ENCODE measurements around the gene ELF2.
"Not testable (repeated sequence)": the region's sequence is repeated elsewhere in the genome, so short reads cannot be mapped to it uniquely, and the experiment has no call there.

ELF2 gene

GRCh38 chr4:139170932-139171331 is 6.1 kb downstream of the ELF2 start:
- Histone ChIP-seq H3K36me3 (ENCODE audit: insufficient read depth, low read length) (no peaks in the 10 kb centered on the region), H3K4me1 (ENCODE audit: insufficient read depth, low read length) (peaks cover 29% of the 10 kb centered on the region), H3K9ac (ENCODE audit: low read depth, low read length) (no peak overlapping the region), H3K9me3 (ENCODE audit: control insufficient read depth, insufficient read depth, low read length) (no peaks in the 10 kb centered on the region)

GRCh38 chr4:139167774-139168444 is 9.1 kb downstream of the ELF2 start:
- no peaks in the 10 kb centered on the region for H3K9me3 ChIP-seq (ENCODE audit: control insufficient read depth, insufficient read depth, low read length)
- peaks cover 23% of the 10 kb centered on the region for H3K4me1 ChIP-seq (ENCODE audit: insufficient read depth, low read length)
- no peaks in the 10 kb centered on the region for H3K36me3 ChIP-seq (ENCODE audit: insufficient read depth, low read length)
- H3K9ac ChIP-seq (ENCODE audit: low read depth, low read length), result no peak overlapping the region

GRCh38 chr4:139164731-139165130 is 12.3 kb downstream of the ELF2 start:
- H3K4me1 ChIP-seq (ENCODE audit: insufficient read depth, low read length), result peaks cover 15% of the 10 kb centered on the region
- H3K9me3 ChIP-seq (ENCODE audit: control insufficient read depth, insufficient read depth, low read length), result no peaks in the 10 kb centered on the region
- no peaks in the 10 kb centered on the region for H3K36me3 ChIP-seq (ENCODE audit: insufficient read depth, low read length)
- H3K9ac ChIP-seq (ENCODE audit: low read depth, low read length), result no peak overlapping the region

GRCh38 chr4:139163806-139164206 is 13.2 kb downstream of the ELF2 start:
- H3K4me1 ChIP-seq (ENCODE audit: insufficient read depth, low read length), result peaks cover 16% of the 10 kb centered on the region
- H3K9me3 ChIP-seq (ENCODE audit: control insufficient read depth, insufficient read depth, low read length), result no peaks in the 10 kb centered on the region
- no peak overlapping the region for H3K9ac ChIP-seq (ENCODE audit: low read depth, low read length)
- no peaks in the 10 kb centered on the region for H3K36me3 ChIP-seq (ENCODE audit: insufficient read depth, low read length)

- H3K4me1 ChIP-seq (ENCODE audit: insufficient read depth, low read length), result peaks cover 45% of the 10 kb centered on the region
- peak overlapping the region; percentile 1; the same call in 1 of the 2 replicates for H3K9ac ChIP-seq (ENCODE audit: low read depth, low read length)
- not testable (repeated sequence) for H3K36me3 ChIP-seq (ENCODE audit: insufficient read depth, low read length); H3K9me3 ChIP-seq (ENCODE audit: control insufficient read depth, insufficient read depth, low read length)
These were observed 19.0 kb downstream of the ELF2 start for GRCh38 chr4:139157977-139158376.

GRCh38 chr4:139154952-139155557 is 22.0 kb downstream of the ELF2 start:
- Histone ChIP-seq H3K9me3 (ENCODE audit: control insufficient read depth, insufficient read depth, low read length) (no peaks in the 10 kb centered on the region), H3K4me1 (ENCODE audit: insufficient read depth, low read length) (peaks cover 50% of the 10 kb centered on the region), H3K9ac (ENCODE audit: low read depth, low read length) (no peak overlapping the region; the same call in 1 of the 2 replicates), H3K36me3 (ENCODE audit: insufficient read depth, low read length) (no peaks in the 10 kb centered on the region)

- H3K36me3 ChIP-seq (ENCODE audit: insufficient read depth, low read length), result no peaks in the 10 kb centered on the region
- H3K9ac ChIP-seq (ENCODE audit: low read depth, low read length), result no peak overlapping the region; the same call in 1 of the 2 replicates
- H3K4me1 ChIP-seq (ENCODE audit: insufficient read depth, low read length), result peaks cover 50% of the 10 kb centered on the region
- H3K9me3 ChIP-seq (ENCODE audit: control insufficient read depth, insufficient read depth, low read length), result no peaks in the 10 kb centered on the region
These were observed 22.5 kb downstream of the ELF2 start for GRCh38 chr4:139154538-139154937.

GRCh38 chr4:139154134-139154421 is 22.9 kb downstream of the ELF2 start:
- Histone ChIP-seq H3K9me3 (ENCODE audit: control insufficient read depth, insufficient read depth, low read length) (no peaks in the 10 kb centered on the region), H3K4me1 (ENCODE audit: insufficient read depth, low read length) (peaks cover 48% of the 10 kb centered on the region), H3K9ac (ENCODE audit: low read depth, low read length) (peak overlapping the region; percentile 14; the same call in 1 of the 2 replicates), H3K36me3 (ENCODE audit: insufficient read depth, low read length) (no peaks in the 10 kb centered on the region)

GRCh38 chr4:139153411-139154133 is 23.4 kb downstream of the ELF2 start:
- Histone ChIP-seq H3K36me3 (ENCODE audit: insufficient read depth, low read length) (no peaks in the 10 kb centered on the region), H3K4me1 (ENCODE audit: insufficient read depth, low read length) (peaks cover 43% of the 10 kb centered on the region), H3K9ac (ENCODE audit: low read depth, low read length) (peak overlapping the region; percentile 14; the same call in 1 of the 2 replicates), H3K9me3 (ENCODE audit: control insufficient read depth, insufficient read depth, low read length) (no peaks in the 10 kb centered on the region)

- Histone ChIP-seq H3K9me3 (ENCODE audit: control insufficient read depth, insufficient read depth, low read length) (no peaks in the 10 kb centered on the region), H3K4me1 (ENCODE audit: insufficient read depth, low read length) (peaks cover 31% of the 10 kb centered on the region), H3K36me3 (ENCODE audit: insufficient read depth, low read length) (no peaks in the 10 kb centered on the region), H3K9ac (ENCODE audit: low read depth, low read length) (no peak overlapping the region)
These were observed 24.8 kb downstream of the ELF2 start for GRCh38 chr4:139152249-139152648.

GRCh38 chr4:139146926-139147629 is 29.9 kb downstream of the ELF2 start:
- no peaks in the 10 kb centered on the region for H3K36me3 ChIP-seq (ENCODE audit: insufficient read depth, low read length)
- peaks cover 23% of the 10 kb centered on the region for H3K4me1 ChIP-seq (ENCODE audit: insufficient read depth, low read length)
- H3K9ac ChIP-seq (ENCODE audit: low read depth, low read length), result no peak overlapping the region
- no peaks in the 10 kb centered on the region; the same call in 1 of the 2 replicates for H3K9me3 ChIP-seq (ENCODE audit: control insufficient read depth, insufficient read depth, low read length)

GRCh38 chr4:139145552-139145932 is 31.5 kb downstream of the ELF2 start:
- Histone ChIP-seq H3K9me3 (ENCODE audit: control insufficient read depth, insufficient read depth, low read length) (no peaks in the 10 kb centered on the region; the same call in 1 of the 2 replicates), H3K4me1 (ENCODE audit: insufficient read depth, low read length) (peaks cover 22% of the 10 kb centered on the region), H3K9ac (ENCODE audit: low read depth, low read length) (no peak overlapping the region), H3K36me3 (ENCODE audit: insufficient read depth, low read length) (no peaks in the 10 kb centered on the region)

GRCh38 chr4:139144911-139145551 is 32.0 kb downstream of the ELF2 start:
- no peaks in the 10 kb centered on the region; the same call in 1 of the 2 replicates for H3K9me3 ChIP-seq (ENCODE audit: control insufficient read depth, insufficient read depth, low read length)
- H3K36me3 ChIP-seq (ENCODE audit: insufficient read depth, low read length), result no peaks in the 10 kb centered on the region
- no peak overlapping the region for H3K9ac ChIP-seq (ENCODE audit: low read depth, low read length)
- H3K4me1 ChIP-seq (ENCODE audit: insufficient read depth, low read length), result peaks cover 20% of the 10 kb centered on the region

All from ES-I3 (cell line).